Measurements from ENCODE around the gene BLOC1S6.

GRCh38 chr15:45618813-45619212 lies 31.6 kb downstream of the BLOC1S6 start:
- TF ChIP-seq CTCF (IDR thresholded peaks at IDR 0.05; ENCODE audit: insufficient read depth, low read depth, low read length) (no peak), EZH2 (IDR thresholded peaks at IDR 0.05; ENCODE audit: insufficient read depth, low read length) (no peak)
